ENCODE data around the gene RHEB. TPM values are rescaled to one million over a fixed set of nuclear protein-coding genes. Genes with fewer than 3 reads are reported as not detected.

RHEB gene
- total and polyA plus RNA-seq, 2 experiments from 2014 or later = 111 to 135 TPM

DNA sequence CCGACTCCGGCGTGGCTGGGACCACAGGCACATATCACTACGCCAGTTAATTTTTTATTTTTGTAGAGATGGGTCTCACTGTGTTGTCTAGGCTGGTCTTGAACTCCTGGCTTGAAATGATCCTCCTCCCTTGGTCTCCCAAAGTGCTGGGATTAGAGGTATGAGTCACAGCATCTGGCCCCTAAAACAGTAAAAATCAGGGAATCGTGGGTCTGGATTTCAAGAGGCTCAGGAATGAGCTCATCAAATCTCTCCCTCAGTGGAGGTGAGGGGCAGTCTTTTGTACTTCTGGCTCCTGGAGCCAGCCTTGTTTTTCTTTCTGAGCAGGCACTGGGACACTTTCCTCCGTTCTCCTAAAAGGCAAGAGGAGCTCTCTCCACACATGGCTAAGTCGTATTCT, 32.1 kb upstream of the RHEB start:
- Histone ChIP-seq H3K27me3 (no peaks in the 10 kb centered on the region), H3K36me3 (replicated peaks; ENCODE audit: insufficient read depth, low read depth) (no peaks in the 10 kb centered on the region), H4K20me1 (ENCODE audit: insufficient read depth, poor library complexity, severe bottlenecking) (no peaks in the 10 kb centered on the region), H3K79me2 (no peaks in the 10 kb centered on the region), H3K9me3 (ENCODE audit: low read depth) (no peaks in the 10 kb centered on the region), H3K4me2 (no peak overlapping the region), H3K9me2 (replicated peaks; ENCODE audit: insufficient read depth) (no peaks in the 10 kb centered on the region), H3K27ac (no peak overlapping the region), H2AFZ (no peak overlapping the region), H3K4me1 (ENCODE audit: insufficient read depth) (peaks cover 3% of the 10 kb centered on the region), H3K4me3 (no peak overlapping the region)
- WGBS (ENCODE audit: low lambda C conversion rate, missing lambda C conversion rate) = 69% methylated on average over 7 of the region's 7 CpGs
- TF ChIP-seq CTCF (IDR thresholded peaks at IDR 0.05; ENCODE audit: poor library complexity) (no peak), EZH2phosphoT487 (IDR thresholded peaks at IDR 0.05; ENCODE audit: low read depth, severe bottlenecking, unreplicated experiment) (no peak), EZH2 (IDR thresholded peaks at IDR 0.05; ENCODE audit: borderline replicate concordance) (no peak)
- no peak for DNase-seq (ENCODE audit: low spot score)

DNA sequence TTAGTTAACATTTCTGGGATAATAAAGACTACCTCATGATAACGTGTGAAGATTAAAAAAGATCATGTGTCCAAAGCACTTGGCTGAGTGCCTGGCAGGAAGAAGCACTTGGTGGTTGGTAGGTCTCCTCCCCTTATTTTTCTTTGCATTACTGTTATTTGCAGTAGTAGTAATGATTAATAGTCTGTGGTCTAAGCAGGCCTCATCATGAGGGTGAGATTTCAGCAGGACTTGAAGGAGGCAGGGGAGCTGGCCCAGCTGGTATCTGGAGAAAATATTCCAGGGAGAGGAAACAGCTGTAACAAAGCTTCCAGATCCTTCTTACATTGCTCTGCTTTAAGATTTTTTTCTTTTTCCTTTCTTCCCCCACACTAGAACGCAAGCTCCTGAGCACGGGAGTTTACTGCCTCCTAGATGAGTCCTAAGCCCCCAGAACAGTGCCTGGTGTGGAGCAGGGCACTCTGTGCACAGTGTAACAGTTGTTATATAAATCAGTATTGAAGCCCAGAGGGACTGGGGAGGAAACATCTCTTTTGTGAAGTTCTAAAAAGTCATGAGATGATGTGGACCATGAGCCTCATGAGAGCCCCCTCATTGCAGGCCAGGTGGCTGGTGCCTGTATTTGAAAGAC, 31.1 kb upstream of the RHEB start:
- Histone ChIP-seq H4K20me1 (ENCODE audit: insufficient read depth, poor library complexity, severe bottlenecking) (no peaks in the 10 kb centered on the region), H3K9me3 (ENCODE audit: low read depth) (no peaks in the 10 kb centered on the region), H3K4me3 (no peak overlapping the region), H3K4me2 (no peak overlapping the region), H3K9me2 (replicated peaks; ENCODE audit: insufficient read depth) (no peaks in the 10 kb centered on the region), H3K79me2 (no peaks in the 10 kb centered on the region), H2AFZ (no peak overlapping the region), H3K27ac (no peak overlapping the region), H3K4me1 (ENCODE audit: insufficient read depth) (peaks cover 3% of the 10 kb centered on the region), H3K36me3 (replicated peaks; ENCODE audit: insufficient read depth, low read depth) (no peaks in the 10 kb centered on the region), H3K27me3 (no peaks in the 10 kb centered on the region)
- TF ChIP-seq EZH2 (IDR thresholded peaks at IDR 0.05; ENCODE audit: borderline replicate concordance) (no peak), EZH2phosphoT487 (IDR thresholded peaks at IDR 0.05; ENCODE audit: low read depth, severe bottlenecking, unreplicated experiment) (no peak)
- peak; percentile 48 for DNase-seq (ENCODE audit: low spot score)
- 21% methylated on average over 3 of the region's 3 CpGs for WGBS (ENCODE audit: low lambda C conversion rate, missing lambda C conversion rate)

- no peak overlapping the region for H3K27ac ChIP-seq
- DNase-seq (ENCODE audit: low spot score) = no peak
- no peak overlapping the region for H3K4me2 ChIP-seq
- no peaks in the 10 kb centered on the region for H3K27me3 ChIP-seq
- no peaks in the 10 kb centered on the region for H3K36me3 ChIP-seq (replicated peaks; ENCODE audit: insufficient read depth, low read depth)
- H3K9me2 ChIP-seq (replicated peaks; ENCODE audit: insufficient read depth) = no peaks in the 10 kb centered on the region
- H3K9me3 ChIP-seq (ENCODE audit: low read depth) = no peaks in the 10 kb centered on the region
- no peaks in the 10 kb centered on the region for H4K20me1 ChIP-seq (ENCODE audit: insufficient read depth, poor library complexity, severe bottlenecking)
- no peak overlapping the region for H3K4me3 ChIP-seq
- peaks cover 3% of the 10 kb centered on the region for H3K4me1 ChIP-seq (ENCODE audit: insufficient read depth)
- no peak overlapping the region for H2AFZ ChIP-seq
- 98% methylated on average over 6 of the region's 6 CpGs for WGBS (ENCODE audit: low lambda C conversion rate, missing lambda C conversion rate)
- no peak for TF ChIP-seq EZH2 (IDR thresholded peaks at IDR 0.05; ENCODE audit: borderline replicate concordance)
- no peaks in the 10 kb centered on the region for H3K79me2 ChIP-seq
These were observed 29.9 kb upstream of the RHEB start for GRCh38 chr7:151549644-151550043.

DNA sequence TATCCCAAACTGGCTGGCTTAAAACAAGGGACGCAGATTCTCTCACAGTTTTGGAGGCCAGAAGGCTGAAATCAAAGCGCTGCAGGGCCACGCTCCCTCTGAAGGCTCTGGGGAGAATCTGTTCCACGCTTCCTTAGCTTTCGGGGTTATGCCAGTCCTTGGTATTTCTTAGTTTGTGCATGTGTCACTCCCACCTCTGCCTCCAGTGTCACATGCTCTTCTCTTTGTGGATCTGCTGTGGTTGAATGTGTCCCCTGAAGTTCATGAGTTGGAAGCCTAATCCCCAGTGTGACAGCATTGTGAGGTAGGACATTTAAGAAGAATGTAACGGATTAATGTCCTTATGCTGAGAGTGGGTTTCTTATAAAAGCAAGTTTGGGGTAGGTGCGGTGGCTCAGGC, 29.4 kb upstream of the RHEB start:
- no peaks in the 10 kb centered on the region for H3K9me3 ChIP-seq (ENCODE audit: low read depth)
- WGBS (ENCODE audit: low lambda C conversion rate, missing lambda C conversion rate) = 95% methylated on average over 7 of the region's 7 CpGs
- no peaks in the 10 kb centered on the region for H3K36me3 ChIP-seq (replicated peaks; ENCODE audit: insufficient read depth, low read depth)
- no peaks in the 10 kb centered on the region for H3K27me3 ChIP-seq
- H3K27ac ChIP-seq = no peak overlapping the region
- no peak overlapping the region for H3K4me3 ChIP-seq
- H3K4me2 ChIP-seq = no peak overlapping the region
- peaks cover 3% of the 10 kb centered on the region for H3K4me1 ChIP-seq (ENCODE audit: insufficient read depth)
- TF ChIP-seq CTCF (IDR thresholded peaks at IDR 0.05; ENCODE audit: poor library complexity) (no peak), EZH2phosphoT487 (IDR thresholded peaks at IDR 0.05; ENCODE audit: low read depth, severe bottlenecking, unreplicated experiment) (no peak), EZH2 (IDR thresholded peaks at IDR 0.05; ENCODE audit: borderline replicate concordance) (no peak)
- no peaks in the 10 kb centered on the region for H3K9me2 ChIP-seq (replicated peaks; ENCODE audit: insufficient read depth)
- DNase-seq (ENCODE audit: low spot score) = no peak
- no peaks in the 10 kb centered on the region for H4K20me1 ChIP-seq (ENCODE audit: insufficient read depth, poor library complexity, severe bottlenecking)
- H2AFZ ChIP-seq = no peak overlapping the region
- no peaks in the 10 kb centered on the region for H3K79me2 ChIP-seq

Measured in hepatocyte (in vitro differentiated cells).